AG09309 (cell line): Measurements from ENCODE around the gene POLR1C.
"Not testable (repeated sequence)": the region's sequence is repeated elsewhere in the genome, so short reads cannot be mapped to it uniquely, and the experiment has no call there.

Experiments used
- DNase-seq: peaks from one replicate; pipeline ENCODE4 v3.0.0-alpha.2; 2010; ENCODE audit warnings: low read depth
- H3K4me3 ChIP-seq: 2 replicates; pipeline ENCODE4 v1.5.1; 2011; ENCODE audit warnings: mild to moderate bottlenecking, low read depth, low read length, moderate library complexity; ENCODE audit not compliant: control insufficient read depth
- CTCF ChIP-seq: IDR thresholded peaks from 2 replicates; pipeline ENCODE4 v1.5.1; 2011; ENCODE audit warnings: mild to moderate bottlenecking, low read depth, low read length, inconsistent platforms; ENCODE audit not compliant: insufficient read depth, control insufficient read depth; ENCODE audit errors: missing control alignments

The POLR1C gene

GRCh38 chr6:43520097-43520496, 3.2 kb downstream of the POLR1C start:
- TF ChIP-seq CTCF: no peak
- no peak for DNase-seq
- H3K4me3 ChIP-seq: no peak overlapping the region

DNA sequence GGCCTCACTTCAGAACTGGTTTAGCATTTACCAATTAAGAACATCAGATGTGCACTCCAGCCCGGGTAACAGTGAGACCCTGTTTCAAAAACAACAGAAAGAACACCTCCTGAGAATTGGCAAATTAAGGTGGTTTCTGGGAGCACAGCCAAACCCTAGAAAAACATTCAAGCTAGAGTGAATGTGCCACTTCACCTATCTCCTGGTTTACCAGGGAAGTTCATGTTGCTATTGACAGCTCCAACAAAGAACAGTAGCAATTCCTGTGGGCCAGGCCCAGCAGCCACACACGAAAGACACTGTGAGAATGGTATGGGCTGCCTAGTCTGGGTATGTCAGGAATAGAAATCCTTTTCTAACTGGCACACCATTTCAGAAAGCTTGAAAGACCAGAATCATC, 4.9 kb downstream of the POLR1C start:
- no peak for TF ChIP-seq CTCF
- DNase-seq: no peak
- H3K4me3 ChIP-seq: no peak overlapping the region

- no peak overlapping the region for H3K4me3 ChIP-seq
- no peak for DNase-seq
- no peak for TF ChIP-seq CTCF
Measured at GRCh38 chr6:43522547-43523261, 5.8 kb downstream of the POLR1C start.

DNA sequence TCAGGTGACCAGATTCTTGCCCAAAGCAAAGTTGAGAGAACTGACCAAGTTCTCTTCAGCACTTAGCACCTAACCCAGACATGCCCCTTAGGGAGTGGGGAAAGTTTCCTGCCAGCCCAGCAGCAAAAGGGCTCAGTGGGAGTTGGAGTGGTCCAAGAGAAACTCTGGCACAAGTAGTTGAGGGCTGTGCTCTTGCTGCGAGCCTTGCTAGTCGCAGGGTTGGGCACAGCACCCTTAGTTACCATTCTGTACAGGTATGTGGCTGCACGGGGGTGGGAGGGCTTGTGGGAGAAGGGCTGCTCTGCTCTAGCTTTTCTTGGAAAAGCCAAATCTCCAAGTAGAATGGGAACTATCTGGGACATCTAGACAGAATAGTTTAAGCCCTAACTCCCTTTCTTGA, 6.4 kb downstream of the POLR1C start:
- H3K4me3 ChIP-seq: no peak overlapping the region
- no peak for DNase-seq
- no peak for TF ChIP-seq CTCF

GRCh38 chr6:43524483-43524961, 7.6 kb downstream of the POLR1C start:
- H3K4me3 ChIP-seq: no peak overlapping the region
- TF ChIP-seq CTCF: no peak
- DNase-seq: no peak

DNA sequence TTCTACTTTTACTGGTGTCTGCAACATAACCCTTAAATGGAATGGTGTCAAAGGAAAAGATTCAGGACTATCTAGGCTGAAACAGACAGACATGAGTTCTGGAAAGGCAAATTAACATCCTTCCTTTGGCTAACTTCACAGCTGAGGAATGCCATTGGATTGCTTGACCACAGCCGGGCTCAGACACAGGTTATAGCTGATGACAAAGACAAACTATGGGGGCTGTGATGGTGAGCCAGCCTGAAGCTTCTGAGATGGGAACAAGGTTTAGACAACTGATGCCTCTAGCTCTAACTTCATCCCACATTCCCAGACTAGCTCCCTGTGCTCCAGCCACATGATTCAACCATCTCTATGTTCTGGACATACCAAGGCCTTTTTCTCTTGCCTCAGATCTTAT, 15.3 kb downstream of the POLR1C start:
- no peak overlapping the region for H3K4me3 ChIP-seq
- TF ChIP-seq CTCF: no peak
- no peak for DNase-seq

- not testable (repeated sequence) for H3K4me3 ChIP-seq, DNase-seq
Measured at GRCh38 chr6:43538986-43539385, 22.1 kb downstream of the POLR1C start.

GRCh38 chr6:43539409-43539808, 22.5 kb downstream of the POLR1C start:
- DNase-seq, H3K4me3 ChIP-seq: not testable (repeated sequence)
